ENCODE data around the gene SWI5. TPM values are rescaled to one million over a fixed set of nuclear protein-coding genes. Genes with fewer than 3 reads are reported as not detected.

Gene SWI5
- total and polyA plus RNA-seq, 2 experiments from 2014 or later, result 26.6 to 42.5 TPM

- DNase-seq (ENCODE audit: low spot score), result no peak
- no peak for TF ChIP-seq EZH2phosphoT487 (IDR thresholded peaks at IDR 0.05; ENCODE audit: unreplicated experiment)
- TF ChIP-seq ZNF462 (CRISPR knock-in tag; IDR thresholded peaks at IDR 0.05), result no peak
- TF ChIP-seq NANOG (IDR thresholded peaks at IDR 0.05; ENCODE audit: borderline replicate concordance), result no peak
- TF ChIP-seq POLR2AphosphoS5 (IDR thresholded peaks at IDR 0.05; ENCODE audit: low read depth), result no peak
- no peak for TF ChIP-seq EZH2 (IDR thresholded peaks at IDR 0.05; ENCODE audit: low read depth, unreplicated experiment)
- no peak for TF ChIP-seq STAT1 (IDR thresholded peaks at IDR 0.05; ENCODE audit: unreplicated experiment)
- no peak for TF ChIP-seq CREB1 (CRISPR knock-in tag; IDR thresholded peaks at IDR 0.05; ENCODE audit: low read depth)
- no peak for TF ChIP-seq REST (IDR thresholded peaks at IDR 0.05; ENCODE audit: unreplicated experiment)
- no peak for TF ChIP-seq CTCF (conservative IDR thresholded peaks at IDR 0.05; ENCODE audit: low read depth in 2 of 2)
- no peak for TF ChIP-seq ETS1 (IDR thresholded peaks at IDR 0.05)
- no peak for TF ChIP-seq ZNF331 (CRISPR knock-in tag; IDR thresholded peaks at IDR 0.05; ENCODE audit: low read depth)
- TF ChIP-seq JUNB (IDR thresholded peaks at IDR 0.05; ENCODE audit: unreplicated experiment), result no peak
- no peak for TF ChIP-seq ZNF114 (CRISPR knock-in tag; IDR thresholded peaks at IDR 0.05)
- no peaks in the 10 kb centered on the region for H3K79me2 ChIP-seq (replicated peaks; ENCODE audit: insufficient read depth)
- no peak overlapping the region for H2AFZ ChIP-seq
- no peak overlapping the region for H3K4me3 ChIP-seq
- no peak overlapping the region for H3K27ac ChIP-seq (ENCODE audit: low read depth)
- Mint-ChIP-seq H3K27ac (no peak overlapping the region), H3K4me3 (no peak overlapping the region; the same call in 2 of the 3 replicates), H3K27me3 (ENCODE audit: insufficient read depth, low read depth, poor library complexity) (peaks cover 8% of the 10 kb centered on the region), H3K36me3 (ENCODE audit: low read depth) (peaks cover 24% of the 10 kb centered on the region), H3K9me3 (no peaks in the 10 kb centered on the region), H3K4me1 (no peaks in the 10 kb centered on the region; the same call in 2 of the 3 replicates)
- no peaks in the 10 kb centered on the region for H3K27me3 ChIP-seq (ENCODE audit: insufficient read depth)
- H3K4me2 ChIP-seq, result no peak overlapping the region
- no peaks in the 10 kb centered on the region for H3K36me3 ChIP-seq (ENCODE audit: insufficient read depth)
- no peak for ATAC-seq
- H4K20me1 ChIP-seq (replicated peaks; ENCODE audit: insufficient read depth), result peaks cover 5% of the 10 kb centered on the region; the same call in 1 of the 2 replicates
- H3K4me1 ChIP-seq (ENCODE audit: insufficient read depth), result no peaks in the 10 kb centered on the region
- H3F3A ChIP-seq (replicated peaks; ENCODE audit: low read depth), result no peaks in the 10 kb centered on the region
- no peaks in the 10 kb centered on the region for H3K9me2 ChIP-seq (ENCODE audit: insufficient read depth)
Observed at GRCh38 chr9:128266868-128267590, 9.0 kb upstream of the SWI5 start.
